Measurements from ENCODE around the gene ZNF337. TPM values are rescaled to one million over a fixed set of nuclear protein-coding genes. Genes with fewer than 3 reads are reported as not detected.

The ZNF337 gene
- total RNA-seq = 10 to 100 TPM in 1 of 3 donors, 1 to 10 TPM in 2; 7.2 to 16.2 (median 8.3) TPM
- long read RNA-seq, donor 1, transcript ZNF337-201 (5 exons, 3,205 nt) = major isoform, 8 of 16 reads
- long read RNA-seq, donor 1, partial matches to known transcripts = 0 of 16 reads
- long read RNA-seq, donor 1, other reads (novel, unspliced or antisense) = 7 of 16 reads
- long read RNA-seq, donor 2, partial matches to known transcripts = 0 of 2 reads
- long read RNA-seq, donor 2, other reads (novel, unspliced or antisense) = 1 of 2 reads

DNA sequence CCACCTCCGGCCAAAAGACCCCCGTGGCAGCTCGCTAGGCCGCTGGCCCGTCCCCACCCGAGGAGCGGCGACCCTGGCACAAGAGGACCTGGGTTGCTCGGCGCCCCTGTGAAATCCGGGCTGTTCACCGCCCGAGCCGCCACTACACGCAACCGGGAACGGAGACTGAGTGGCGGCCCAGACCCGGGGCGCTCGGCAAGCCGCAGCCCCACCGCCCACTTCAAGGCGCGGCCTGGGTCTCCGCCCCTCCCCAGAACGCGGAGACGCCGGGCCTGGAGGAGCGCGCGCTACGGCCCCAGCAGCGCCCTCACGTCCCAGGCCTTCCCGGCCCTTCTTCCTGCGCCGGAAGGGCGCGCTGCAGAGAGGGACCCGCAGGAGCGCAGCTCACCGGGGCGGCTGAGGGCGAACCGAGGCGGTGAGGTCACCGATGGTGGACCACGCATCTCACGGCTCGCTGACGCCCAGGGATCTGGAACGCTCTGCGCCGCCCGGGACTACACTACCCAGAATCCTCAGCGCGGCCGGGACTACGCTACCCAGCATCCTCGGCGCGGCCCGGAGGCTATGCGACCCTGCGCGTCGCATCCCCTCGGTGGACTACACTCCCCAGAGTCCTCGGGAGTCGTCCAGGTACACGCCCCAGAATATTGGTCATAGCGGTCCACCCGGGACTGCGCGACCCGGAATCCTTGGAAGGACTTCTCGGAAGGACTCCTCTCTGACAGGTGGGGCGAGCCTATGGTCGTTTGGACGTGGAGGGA is at the start of gene ZNF337:
Gene ZNF337 (minus strand): TSS at position 483 of the 761 bp plus-strand sequence. CDS start 10,436 bp downstream, outside the sequence.
- TF ChIP-seq, protein P1, sequence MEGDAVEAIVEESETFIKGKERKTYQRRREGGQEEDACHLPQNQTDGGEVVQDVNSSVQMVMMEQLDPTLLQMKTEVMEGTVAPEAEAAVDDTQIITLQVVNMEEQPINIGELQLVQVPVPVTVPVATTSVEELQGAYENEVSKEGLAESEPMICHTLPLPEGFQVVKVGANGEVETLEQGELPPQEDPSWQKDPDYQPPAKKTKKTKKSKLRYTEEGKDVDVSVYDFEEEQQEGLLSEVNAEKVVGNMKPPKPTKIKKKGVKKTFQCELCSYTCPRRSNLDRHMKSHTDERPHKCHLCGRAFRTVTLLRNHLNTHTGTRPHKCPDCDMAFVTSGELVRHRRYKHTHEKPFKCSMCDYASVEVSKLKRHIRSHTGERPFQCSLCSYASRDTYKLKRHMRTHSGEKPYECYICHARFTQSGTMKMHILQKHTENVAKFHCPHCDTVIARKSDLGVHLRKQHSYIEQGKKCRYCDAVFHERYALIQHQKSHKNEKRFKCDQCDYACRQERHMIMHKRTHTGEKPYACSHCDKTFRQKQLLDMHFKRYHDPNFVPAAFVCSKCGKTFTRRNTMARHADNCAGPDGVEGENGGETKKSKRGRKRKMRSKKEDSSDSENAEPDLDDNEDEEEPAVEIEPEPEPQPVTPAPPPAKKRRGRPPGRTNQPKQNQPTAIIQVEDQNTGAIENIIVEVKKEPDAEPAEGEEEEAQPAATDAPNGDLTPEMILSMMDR (IDR thresholded peaks at IDR 0.05) = no peak
- ATAC-seq = peak; percentile 100
- Histone ChIP-seq H3K36me3 (ENCODE audit: low read depth) (no peaks in the 10 kb centered on the region), H3K4me1 (ENCODE audit: low read depth) (no peaks in the 10 kb centered on the region), H3K9me3 (peaks cover 7% of the 10 kb centered on the region), H3K4me3 (peak within 1 kb of the TSS; percentile 72)
- DNase-seq = peak; percentile 95 to 96 (median 96)
- intact Hi-C loops (cut with DNase I, micrococcal nuclease) = no loop called here

DNA sequence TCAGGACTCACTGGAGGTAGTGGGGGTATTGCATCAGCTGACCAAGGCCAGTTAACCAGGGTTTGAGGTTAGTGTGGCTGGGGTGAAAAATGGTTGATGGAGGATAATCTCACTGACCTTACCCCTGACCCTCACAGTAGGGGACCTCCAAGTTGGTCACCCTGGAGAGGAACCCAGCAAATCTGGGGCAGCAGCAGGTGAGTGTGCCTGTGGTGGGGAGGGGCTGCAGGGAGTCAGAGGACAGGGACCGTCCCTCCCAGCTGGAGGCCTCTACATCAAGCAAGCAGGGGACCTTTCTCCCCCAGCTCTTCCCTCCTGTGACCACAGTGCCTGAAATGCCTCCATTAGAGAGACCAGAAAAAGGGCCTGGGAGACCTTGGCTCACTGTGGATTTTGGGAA is 49.1 kb upstream of the ZNF337 start:
- TF ChIP-seq, protein P1 (IDR thresholded peaks at IDR 0.05) = no peak
- ATAC-seq (no peak), DNase-seq (no peak)
- intact Hi-C loops (cut with DNase I, micrococcal nuclease) = no loop called here
- Histone ChIP-seq H3K9me3 (no peaks in the 10 kb centered on the region), H3K4me1 (ENCODE audit: low read depth) (no peaks in the 10 kb centered on the region), H3K36me3 (ENCODE audit: low read depth) (no peaks in the 10 kb centered on the region), H3K4me3 (no peak overlapping the region)

DNA sequence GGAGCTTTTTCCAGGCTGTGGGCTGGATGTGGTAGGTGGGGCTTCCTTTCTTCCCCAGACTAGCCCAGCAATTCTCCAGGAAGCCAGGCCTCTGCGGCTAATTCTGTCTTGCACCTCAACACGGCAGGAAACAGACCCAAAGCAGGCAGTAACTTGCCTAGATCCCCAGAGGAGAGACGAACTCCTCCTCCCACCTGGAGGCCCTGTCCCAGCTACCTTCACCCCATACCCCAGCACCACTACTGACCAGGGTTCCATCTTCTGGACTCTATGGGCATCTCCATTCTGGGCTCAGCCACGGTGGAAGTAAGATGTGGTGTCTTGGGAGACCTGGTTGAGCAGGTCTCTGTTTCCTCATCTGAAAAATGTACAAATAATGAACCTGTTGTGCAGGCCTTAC is 48.4 kb upstream of the ZNF337 start:
- no peak overlapping the region for H3K4me3 ChIP-seq
- ATAC-seq = no peak
- intact Hi-C loops (cut with DNase I, micrococcal nuclease) = no loop called here
- no peaks in the 10 kb centered on the region for H3K9me3 ChIP-seq
- H3K4me1 ChIP-seq (ENCODE audit: low read depth) = no peaks in the 10 kb centered on the region
- TF ChIP-seq, protein P1 (IDR thresholded peaks at IDR 0.05) = no peak
- DNase-seq = no peak
- no peaks in the 10 kb centered on the region for H3K36me3 ChIP-seq (ENCODE audit: low read depth)

DNA sequence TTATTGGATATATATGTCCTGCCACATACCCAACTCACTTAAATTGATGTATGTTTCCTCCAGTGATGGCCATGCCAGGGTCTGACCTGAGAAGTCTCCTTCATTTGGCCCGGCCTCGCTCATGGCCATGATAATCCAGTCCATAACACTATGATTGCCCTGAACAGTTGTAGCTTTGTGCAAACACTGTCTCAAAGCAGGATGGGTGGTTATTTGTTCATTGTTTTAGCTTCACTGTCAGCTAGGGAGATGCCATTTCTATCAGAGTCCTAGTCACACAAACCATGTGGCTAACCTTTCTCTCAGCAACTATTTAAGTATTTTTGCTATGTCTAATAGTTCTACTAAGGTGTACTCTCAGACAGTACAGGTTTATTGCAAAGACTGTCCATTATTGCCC is 47.6 kb upstream of the ZNF337 start:
- H3K36me3 ChIP-seq (ENCODE audit: low read depth) = no peaks in the 10 kb centered on the region
- H3K4me3 ChIP-seq = no peak overlapping the region
- TF ChIP-seq, protein P1 (IDR thresholded peaks at IDR 0.05) = no peak

DNA sequence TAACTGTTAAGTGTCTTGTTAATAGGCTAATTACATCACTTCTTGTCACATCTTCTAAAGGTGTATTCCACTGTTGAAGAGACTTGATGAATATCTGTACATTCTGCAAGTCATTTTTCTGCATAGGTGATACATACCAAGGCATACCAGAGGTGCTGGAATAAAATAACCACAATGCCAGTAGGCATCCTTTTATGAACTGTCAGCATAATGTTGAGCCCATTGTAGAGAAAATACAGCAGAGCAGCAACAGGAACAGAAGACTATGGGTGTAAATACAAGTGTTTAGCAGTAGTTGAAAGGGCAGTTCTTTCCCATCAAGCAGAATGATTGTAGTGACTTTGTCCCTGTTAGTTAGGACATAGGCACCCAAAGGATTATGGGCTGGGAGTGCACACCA is 44.4 kb upstream of the ZNF337 start:
- Histone ChIP-seq H3K9me3 (no peaks in the 10 kb centered on the region), H3K4me3 (no peak overlapping the region), H3K36me3 (ENCODE audit: low read depth) (no peaks in the 10 kb centered on the region), H3K4me1 (ENCODE audit: low read depth) (no peaks in the 10 kb centered on the region)
- TF ChIP-seq, protein P1 (IDR thresholded peaks at IDR 0.05) = no peak
- no peak for DNase-seq
- intact Hi-C loops (cut with DNase I, micrococcal nuclease) = no loop called here
- ATAC-seq = no peak

More for the DNA sequence above, 47.6 kb upstream of the ZNF337 start:
- Histone ChIP-seq H3K4me1 (ENCODE audit: low read depth) (no peaks in the 10 kb centered on the region), H3K9me3 (no peaks in the 10 kb centered on the region)
- DNase-seq (no peak), ATAC-seq (no peak)
- intact Hi-C loops (cut with DNase I, micrococcal nuclease) = no loop called here
